Embryonic facial prominence (tissue), 1 donor: ENCODE measurements around the gene HOXB4.

Source experiments
- DNase-seq: peaks from one replicate; pipeline ENCODE4 v3.0.0-alpha.2; 2016; ENCODE audit errors: extremely low spot score

Gene HOXB4

GRCh38 chr17:48615047-48615962 lies 37.2 kb upstream of the HOXB4 start, which contains the start of gene HOXB8:
HOXB8 (minus strand) TSS chr17:48615292; CDS start chr17:48614704, 588 bp downstream.
- DNase-seq: no peak

DNA sequence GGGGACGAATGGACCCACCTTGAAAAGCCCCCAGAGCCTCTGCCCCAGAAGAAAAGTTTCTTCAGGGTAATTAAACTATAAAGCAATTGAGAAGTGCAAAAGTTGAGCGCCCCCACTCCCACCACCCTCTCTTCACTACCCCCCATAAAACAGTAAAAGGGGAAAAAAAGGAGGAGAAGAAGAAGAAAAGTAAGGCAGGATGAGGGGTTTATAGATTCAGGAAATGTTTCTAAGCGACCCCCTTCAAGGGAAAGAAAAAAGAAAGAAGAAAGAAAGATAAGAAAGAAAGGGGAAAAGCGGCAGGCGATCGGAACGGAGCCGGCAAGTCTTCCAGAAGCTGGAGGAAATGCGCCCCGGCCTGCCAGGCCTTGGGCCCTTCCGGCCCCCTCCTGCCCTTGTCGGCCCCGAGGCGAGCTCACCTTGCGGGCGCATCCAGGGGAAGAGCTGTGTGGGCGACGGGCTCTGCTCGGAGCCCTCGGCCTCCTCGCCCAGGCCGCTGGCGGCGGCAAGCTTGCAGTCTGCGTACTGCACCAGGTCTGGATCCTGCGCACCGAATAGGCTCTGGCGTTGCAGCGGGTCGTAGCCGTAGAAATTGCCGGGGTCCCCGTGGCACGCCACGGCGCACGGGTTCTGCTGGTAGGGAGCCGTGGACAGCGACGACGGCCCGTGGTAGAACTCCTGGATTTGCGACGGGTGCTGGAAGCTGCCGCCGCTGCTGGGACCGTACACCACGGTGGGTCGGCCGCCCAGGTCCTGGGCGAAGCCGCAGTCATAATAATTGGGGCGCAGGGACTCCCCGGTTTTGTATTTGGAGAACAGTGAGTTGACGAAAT lies 35.9 kb upstream of the HOXB4 start:
- DNase-seq: no peak

DNA sequence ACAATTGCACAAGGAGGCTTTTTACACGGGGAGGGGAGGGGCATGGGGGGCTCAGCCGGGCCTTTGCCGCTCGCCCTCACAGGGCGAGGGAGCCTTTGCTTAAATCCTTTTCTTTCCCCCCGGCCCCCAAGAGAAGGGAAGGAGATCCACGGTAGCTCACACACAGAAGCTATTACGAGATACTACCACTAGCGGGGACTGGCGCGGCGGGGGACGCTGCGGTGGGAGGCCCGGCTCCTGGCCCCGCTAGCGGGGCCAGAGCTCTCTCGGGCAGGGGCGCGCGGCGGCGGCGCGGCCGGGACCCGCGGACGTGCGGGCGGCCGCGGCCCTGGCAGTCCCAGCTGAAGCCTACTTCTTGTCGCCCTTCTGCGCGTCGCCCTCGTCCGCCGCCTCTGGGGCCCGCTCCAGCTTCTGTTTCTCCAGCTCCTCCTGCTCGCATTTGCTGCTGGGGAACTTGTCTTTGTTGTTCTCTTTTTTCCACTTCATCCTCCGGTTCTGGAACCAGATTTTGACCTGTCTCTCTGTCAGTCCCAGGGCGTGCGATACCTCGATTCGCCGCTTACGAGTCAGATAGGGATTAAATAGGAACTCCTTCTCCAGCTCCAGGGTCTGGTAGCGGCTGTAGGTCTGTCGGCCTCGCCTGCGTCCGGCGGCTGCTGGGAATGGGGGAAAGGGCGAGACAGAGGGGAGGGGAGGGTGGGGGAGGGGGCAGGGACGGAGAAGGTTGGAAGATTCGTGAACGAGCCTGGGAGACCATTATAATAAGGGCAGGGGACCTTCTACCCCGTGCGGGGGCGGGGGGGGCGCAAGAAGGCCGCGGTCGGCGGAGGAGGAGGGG lies 34.9 kb upstream of the HOXB4 start:
- no peak for DNase-seq

DNA sequence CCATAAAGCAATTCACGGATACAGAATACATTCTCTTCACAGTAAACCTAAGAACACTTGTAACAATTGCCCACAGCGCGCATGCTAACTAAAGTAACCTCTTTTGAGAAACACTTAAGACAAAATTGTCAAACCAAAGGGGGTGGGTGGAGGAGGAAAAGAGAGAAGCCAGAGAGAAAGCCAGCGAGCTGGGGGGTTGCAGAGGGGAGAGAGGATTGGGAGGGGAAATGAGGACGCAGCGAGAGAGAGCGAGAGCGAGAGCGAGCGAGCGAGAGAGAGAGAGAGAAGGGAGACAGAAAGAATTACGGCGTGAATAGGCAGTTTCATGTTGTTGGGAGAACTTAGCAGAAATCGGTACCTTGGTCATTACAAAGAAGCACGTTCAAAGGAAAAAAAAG lies 34.3 kb upstream of the HOXB4 start:
- no peak for DNase-seq

DNA sequence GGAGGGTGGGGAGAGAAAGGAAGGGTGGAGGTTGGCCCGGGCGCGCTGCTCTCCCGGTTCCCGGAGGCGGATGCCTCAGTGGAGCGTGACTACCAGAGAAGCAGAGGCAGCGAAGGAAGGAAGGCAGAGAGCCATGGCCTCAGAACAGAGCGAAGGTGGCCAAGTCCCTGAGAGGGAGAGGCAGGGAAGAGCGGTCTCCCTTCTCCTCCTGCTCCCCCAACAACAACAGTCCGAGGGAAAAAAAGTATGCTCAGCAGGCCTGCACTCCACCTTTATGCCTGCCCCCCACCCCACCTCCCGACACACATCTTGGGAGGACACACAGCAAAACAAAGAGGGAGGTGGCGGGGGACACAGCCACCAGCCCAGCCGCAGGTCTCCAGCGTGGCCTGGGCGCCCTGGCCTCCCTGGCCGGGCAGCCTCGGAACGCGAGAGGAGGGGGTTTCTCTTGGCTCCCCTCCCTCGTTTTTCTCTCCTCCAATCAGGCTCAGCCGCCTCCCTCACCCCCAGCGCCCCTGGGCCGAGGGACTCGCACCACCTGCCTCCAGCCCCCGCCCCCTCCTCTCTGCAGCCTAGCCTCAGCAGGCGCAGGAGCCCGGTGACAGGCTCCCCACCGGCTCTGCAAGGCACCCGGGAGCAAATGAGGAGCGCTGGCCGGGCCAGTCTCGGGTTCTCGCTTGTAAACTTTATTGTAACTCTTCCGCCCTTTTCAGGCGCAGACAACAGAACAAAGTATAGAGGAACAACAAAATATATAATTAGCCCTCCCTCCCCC lies 33.7 kb upstream of the HOXB4 start:
- DNase-seq: no peak

DNA sequence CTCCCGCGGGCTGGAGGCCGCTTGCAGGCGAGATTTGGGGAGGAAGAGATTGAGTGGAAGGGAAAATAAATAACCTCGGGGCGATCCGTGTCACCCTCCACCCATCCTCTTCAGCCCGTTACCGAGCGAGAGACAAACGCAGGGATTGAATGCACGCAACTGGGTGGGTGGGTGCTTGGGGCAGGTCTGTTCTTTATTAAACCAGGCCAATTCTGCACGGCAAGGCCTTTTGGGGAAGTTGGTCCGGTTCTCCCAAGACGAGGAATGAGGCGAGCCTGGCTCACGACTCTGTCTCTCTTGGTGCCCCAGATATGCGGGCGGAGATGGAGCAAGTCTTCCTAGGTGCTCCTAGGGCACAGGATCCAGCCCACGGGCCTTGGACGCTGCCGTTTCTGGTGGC lies 33.1 kb upstream of the HOXB4 start:
- no peak for DNase-seq

GRCh38 chr17:48610282-48611211 lies 32.4 kb upstream of the HOXB4 start, which contains the start of gene HOXB7:
HOXB7 (minus strand) TSS chr17:48611017; CDS start chr17:48610918, 99 bp downstream.
- no peak for DNase-seq

- no peak for DNase-seq
Observed at GRCh38 chr17:48609759-48610281, 31.7 kb upstream of the HOXB4 start.

- no peak for DNase-seq
Observed at GRCh38 chr17:48609033-48609432, 30.9 kb upstream of the HOXB4 start.

DNA sequence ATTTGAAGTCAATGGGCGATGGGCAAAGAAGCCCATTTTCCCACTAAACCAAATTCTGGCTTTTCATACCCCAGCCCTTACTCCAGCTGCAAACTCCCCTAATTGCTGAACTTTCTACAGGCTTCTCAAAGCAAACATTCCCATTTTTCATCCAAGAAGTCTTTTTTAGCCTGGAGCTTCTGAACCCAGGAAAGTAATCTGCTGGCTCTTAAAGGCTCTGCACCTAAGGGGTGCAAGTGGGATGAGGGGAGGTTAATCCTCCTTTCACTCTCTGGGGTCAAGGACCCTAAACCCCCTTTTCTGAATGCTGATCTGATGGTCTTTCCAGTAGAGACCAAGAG lies 30.3 kb upstream of the HOXB4 start:
- DNase-seq: no peak

GRCh38 chr17:48606892-48607614 lies 28.9 kb upstream of the HOXB4 start:
- DNase-seq: no peak

DNA sequence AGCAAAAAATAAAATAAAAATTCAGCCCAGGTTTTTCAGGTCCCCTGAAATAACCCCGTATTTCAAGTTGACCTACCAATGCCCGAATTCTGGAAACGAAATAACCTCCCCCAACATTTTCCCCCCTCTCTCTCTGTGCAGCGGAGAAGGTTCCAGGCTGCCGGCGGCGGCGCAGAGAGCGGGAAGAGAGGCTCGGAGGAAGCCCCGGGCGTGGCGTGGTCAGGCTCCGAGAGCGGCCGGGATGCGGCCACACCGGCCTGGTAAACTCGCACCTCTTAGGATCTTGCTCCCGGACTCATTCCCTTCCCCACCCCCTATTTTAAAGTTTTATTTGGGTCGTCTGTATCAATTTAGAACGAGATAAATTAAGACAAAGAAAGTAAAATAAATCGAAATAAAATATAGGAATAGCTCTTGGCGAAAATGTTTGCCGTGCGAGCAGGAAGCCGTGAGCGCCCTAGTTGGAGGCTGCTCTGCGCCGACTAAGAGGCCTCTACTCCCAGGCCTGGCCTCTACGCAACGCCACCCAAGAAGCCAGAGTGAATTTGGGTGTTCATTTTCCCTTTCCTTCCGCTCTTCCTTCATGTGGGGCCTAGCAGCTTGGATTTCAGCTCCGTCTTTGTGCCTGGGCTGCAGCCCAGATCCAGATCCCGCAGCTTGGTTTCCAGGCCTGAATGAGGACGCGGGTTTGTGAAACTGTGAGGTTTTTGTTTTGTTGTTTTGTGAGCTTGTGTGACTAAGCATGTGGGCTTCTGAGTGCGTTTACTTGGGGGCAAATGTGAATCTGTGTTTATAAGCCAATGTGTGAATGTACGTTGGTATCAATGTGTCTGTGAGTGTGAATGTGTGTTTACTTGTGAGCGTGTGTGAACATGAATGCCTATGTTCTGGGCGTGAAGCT lies 28.1 kb upstream of the HOXB4 start:
- DNase-seq: no peak

DNA sequence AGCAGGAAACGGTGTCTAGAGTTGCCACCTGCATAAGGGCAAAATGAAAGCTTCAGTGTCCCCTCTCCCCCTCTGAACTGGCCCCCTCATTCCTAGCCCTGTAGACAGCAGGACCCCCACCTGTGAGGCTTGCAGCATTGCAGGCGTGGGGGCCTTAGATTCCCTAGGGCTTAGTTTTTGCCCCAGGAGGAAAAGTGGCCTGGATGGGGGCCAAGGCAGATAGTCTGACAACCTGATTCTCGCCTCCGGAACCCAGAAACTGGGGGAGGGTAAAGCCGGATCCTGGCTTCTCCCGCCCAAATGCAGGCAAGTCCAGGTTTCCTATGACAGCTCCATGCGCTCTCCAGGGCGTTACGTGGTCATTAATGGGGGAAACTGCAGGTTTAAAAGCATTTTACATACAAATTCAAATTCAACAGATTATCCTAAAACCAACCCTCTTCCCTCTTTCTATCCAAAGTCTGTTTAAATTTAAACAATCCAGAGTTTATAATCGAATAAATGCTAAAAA lies 27.3 kb upstream of the HOXB4 start:
- DNase-seq: no peak

DNA sequence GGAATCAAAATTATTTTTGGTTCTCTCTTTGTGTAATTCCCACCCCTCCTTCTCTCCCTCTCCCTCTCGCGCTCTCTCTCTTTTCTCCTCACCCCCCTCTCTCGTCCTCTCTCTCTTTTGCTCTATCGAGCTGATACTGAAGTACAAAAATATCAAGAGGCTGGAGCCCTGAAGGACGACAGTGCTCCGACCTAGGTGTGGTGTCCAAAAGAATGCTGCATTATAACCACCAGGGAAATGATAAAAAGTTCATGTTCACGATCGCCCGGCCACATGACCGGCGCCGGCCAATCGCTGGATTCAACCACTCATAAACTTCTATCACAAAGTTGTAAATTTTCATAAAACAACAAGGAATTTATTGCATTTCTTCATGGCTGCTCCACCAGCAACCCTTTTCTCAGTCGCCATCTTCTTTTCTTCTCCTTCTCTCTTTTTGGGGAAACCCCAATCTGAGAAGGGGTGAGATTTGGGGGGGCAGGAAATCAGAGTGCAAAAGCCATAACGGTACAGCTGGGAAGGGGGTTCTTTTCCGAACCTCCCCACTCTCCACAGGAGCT lies 26.7 kb upstream of the HOXB4 start, which contains the start of gene HOXB6:
Gene HOXB6, minus strand, starts transcription at position 217 of the 560 bp plus-strand sequence. CDS start 6,836 bp downstream, outside the sequence.
- DNase-seq: no peak

DNA sequence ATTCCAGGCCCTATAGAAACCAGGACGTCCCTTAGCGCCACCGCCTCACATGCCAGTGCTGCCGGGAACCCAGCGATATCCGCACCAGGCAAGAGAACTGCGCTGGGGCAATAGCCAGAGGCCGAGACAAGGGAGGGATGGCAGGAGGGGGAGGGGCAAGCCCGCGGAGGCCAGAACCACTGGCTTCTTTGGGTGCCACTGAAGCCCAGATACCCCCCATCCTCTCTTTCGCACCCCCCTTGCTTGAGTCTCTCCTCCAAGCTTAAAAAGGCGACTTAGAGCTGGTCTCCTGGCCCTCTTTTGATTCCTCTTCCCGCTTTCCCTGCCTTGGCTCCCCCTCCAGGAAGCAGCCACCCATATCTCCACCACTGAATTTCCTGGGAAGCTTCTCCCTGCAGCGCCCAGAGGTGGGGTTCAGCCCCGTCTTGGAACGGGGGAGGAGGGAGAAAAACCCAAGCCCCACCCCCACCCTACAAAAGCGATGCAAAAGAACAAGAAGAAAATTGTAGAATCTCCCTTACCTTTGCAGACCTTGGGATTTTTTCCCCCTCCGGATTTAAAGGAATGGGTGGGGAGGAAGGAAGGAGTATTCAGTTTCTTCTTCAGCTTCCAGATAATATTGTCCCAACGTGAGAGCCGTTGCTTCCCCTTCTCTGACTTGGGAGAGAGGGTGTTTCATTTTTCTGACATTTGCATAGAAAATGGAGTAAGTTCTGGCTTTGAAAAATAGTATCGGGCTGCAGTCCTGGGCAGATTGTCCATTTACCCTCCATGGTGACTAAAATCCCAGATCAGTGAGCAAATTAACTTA lies 26.0 kb upstream of the HOXB4 start:
- DNase-seq: no peak
